GM18505 (cell line): ENCODE results near the gene PRPF19.

ENCODE experiments used
- ATAC-seq: cut with Tn5 transposase; IDR thresholded peaks from one replicate; pipeline ENCODE4 v1.9.1; 2021; ENCODE audit not compliant: unreplicated experiment
- POLR2A ChIP-seq: IDR thresholded peaks from 4 replicates; pipeline ENCODE4 v1.6.1; 2011; ENCODE audit warnings: borderline replicate concordance; ENCODE audit not compliant: insufficient read depth, insufficient read length; ENCODE audit errors: extremely low read depth

PRPF19 gene

DNA sequence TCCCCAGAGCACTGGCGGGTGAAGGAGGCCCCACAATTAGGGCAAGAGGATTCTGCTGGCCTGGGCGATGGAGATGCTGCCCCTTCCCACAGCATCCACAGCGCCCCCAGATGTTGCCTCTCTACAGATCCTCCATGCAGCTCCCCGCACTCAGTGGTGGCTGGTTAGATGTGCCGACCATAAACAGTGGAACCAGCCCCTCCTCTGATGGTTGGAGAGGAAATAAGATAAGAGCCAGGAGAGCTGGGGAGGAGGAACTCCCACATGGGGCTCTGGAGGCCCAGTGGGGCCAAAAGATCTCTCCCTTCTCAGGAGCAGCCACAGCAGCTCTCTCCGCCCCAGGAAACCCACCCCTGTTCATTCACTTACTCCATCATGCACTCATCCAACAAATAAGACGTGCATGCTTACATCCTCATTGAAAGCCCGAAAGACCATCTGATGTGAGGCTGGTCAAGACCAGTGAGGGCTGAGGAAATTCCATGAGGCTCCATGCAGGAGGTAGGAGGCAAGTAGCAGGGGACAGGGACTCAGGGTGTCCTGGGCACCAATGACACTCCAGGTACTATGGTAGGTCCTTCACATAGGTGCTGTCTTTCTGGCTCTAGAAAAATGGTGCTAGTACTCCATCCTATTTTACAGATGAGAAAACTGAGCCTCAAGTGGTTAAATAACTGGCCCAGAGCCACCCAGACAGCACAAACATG is 52.1 kb downstream of the PRPF19 start:
- TF ChIP-seq POLR2A, result no peak
- no peak for ATAC-seq

DNA sequence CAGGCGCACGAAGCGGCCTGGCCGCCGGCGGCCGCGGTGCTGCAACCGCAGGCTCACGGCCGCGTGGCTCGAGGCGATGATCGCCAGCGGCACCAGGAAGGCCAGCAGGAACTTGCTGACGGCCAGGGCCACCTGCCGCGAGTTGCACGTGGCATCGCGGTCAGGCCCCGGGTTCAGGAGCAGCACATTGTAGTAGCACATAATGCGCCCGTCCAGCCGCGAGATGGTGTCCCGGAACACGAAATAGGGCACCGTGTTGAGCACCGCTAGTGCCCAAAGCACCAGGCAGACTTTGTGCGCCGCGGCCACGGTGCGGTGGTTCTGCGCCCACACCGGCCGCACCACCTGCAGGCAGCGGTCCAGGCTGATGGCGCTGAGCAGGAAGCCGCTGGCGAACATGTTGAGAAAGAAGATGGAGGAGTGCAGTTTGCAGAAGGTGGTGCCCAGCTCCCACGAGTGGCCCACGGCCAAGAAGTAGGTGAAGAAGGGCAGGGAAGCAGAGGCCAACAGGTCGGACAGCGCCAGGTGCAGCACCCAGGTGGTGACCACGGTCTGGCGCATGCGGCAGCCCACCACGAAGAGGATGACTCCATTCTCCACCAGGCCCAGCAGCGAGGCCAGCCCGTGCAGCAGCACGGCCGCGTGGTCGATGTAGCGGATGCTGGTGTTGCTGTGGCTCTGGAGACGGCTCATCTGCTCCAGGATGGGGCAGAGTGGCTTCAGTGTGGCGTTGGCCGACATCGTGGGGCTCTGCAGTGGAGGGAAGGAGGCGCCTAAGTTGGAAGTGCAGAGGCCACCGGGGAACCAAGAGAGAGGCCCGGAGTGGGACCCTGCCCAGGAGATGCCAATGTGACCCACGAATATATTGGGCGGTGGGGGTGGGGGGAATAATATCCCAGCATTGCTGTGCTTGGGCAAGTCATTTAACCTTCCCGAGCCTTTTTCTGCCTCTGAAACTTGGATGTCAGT is 53.1 kb downstream of the PRPF19 start:
- ATAC-seq, result no peak
- TF ChIP-seq POLR2A, result no peak

GRCh38 chr11:60852117-60852981 is 54.0 kb downstream of the PRPF19 start:
- no peak for ATAC-seq
- TF ChIP-seq POLR2A, result no peak

GRCh38 chr11:60851327-60852104 is 54.9 kb downstream of the PRPF19 start:
- no peak for TF ChIP-seq POLR2A
- ATAC-seq, result no peak

- ATAC-seq, result no peak
- no peak for TF ChIP-seq POLR2A
Observed at GRCh38 chr11:60849641-60850520, 56.5 kb downstream of the PRPF19 start.

DNA sequence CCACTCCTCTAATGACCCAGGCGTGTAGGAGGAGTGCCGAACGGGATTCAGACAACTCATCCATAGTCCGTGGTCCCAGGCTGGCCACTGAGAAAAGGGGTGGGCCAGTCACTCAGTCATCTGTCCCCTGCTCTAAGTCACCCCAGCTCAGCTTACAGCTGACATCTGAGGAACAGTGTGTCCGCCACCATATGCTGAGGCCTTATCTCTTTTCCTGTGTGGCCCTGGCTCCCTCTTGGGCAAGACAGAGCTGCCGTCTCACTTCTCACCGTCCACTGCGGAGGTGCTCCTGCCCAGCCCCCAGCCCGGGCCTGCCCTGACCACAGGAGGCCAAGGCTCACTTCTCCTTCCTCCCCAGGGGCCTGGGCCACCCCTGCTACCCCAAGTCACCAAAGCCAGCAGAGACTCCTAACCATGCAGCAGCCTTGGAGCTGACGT is 57.7 kb downstream of the PRPF19 start:
- TF ChIP-seq POLR2A, result no peak
- ATAC-seq, result no peak

DNA sequence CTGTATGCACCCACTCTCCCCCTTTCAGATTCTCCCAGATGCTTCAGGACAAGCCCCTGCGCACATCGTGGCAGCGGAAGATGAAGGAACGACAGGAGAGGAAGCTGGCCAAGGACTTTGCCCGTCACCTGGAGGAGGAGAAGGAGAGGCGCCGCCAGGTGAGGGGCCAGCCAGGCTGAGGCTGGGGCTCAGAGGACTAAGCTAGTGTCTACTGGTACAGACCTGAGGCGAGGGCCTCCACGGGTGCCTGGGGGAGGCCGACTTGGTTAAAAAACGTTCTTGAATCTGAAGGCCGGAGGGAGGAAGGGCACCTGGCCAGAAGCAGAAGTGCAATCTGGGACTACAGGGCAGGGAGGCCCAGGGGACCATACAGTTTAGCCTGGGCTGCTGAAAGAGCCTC is 58.5 kb downstream of the PRPF19 start:
- ATAC-seq, result no peak
- TF ChIP-seq POLR2A, result no peak

GRCh38 chr11:60847281-60847680 is 59.1 kb downstream of the PRPF19 start:
- ATAC-seq, result no peak
- TF ChIP-seq POLR2A, result no peak

DNA sequence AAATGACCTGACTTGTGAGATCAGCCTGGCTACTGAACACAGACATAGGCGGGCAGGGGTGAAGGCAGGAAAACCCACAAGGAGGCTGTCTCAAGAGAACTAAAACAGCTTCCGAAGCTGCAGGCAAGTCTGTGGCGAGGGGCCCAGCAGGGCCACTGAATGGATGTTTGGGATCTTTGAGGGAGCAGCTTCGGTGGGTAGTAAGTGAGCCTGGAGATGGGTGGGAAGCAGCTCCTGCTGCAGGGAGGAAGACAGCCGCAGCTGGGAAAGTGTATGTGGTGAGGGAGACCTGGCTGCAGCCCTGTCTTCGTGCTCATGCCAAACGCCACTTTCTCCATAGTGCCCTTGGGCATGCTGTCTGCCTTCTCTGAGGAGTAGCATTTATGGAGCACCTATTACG is 61.0 kb downstream of the PRPF19 start:
- no peak for TF ChIP-seq POLR2A
- ATAC-seq, result no peak

GRCh38 chr11:60844870-60845221 is 61.5 kb downstream of the PRPF19 start:
- no peak for ATAC-seq
- TF ChIP-seq POLR2A, result no peak

GRCh38 chr11:60844045-60844869 is 62.1 kb downstream of the PRPF19 start:
- no peak for ATAC-seq
- no peak for TF ChIP-seq POLR2A
